NB4 (cell line): Measurements from ENCODE around the gene S1PR3.

Source experiments
- POLR2A ChIP-seq: IDR thresholded peaks from 2 replicates; pipeline ENCODE4 v1.6.1; 2011; ENCODE audit warnings: mild to moderate bottlenecking; ENCODE audit not compliant: insufficient read length; ENCODE audit errors: extremely low read depth
- TF ChIP-seq, protein P1 (sequence below): IDR thresholded peaks from one replicate; pipeline ENCODE4 v1.5.1; 2012; ENCODE audit warnings: low read depth, low read length
- TF ChIP-seq, protein P2 (sequence below): IDR thresholded peaks from 2 replicates; pipeline ENCODE4 v1.6.1; 2011; ENCODE audit warnings: low read depth, low read length

DNA sequence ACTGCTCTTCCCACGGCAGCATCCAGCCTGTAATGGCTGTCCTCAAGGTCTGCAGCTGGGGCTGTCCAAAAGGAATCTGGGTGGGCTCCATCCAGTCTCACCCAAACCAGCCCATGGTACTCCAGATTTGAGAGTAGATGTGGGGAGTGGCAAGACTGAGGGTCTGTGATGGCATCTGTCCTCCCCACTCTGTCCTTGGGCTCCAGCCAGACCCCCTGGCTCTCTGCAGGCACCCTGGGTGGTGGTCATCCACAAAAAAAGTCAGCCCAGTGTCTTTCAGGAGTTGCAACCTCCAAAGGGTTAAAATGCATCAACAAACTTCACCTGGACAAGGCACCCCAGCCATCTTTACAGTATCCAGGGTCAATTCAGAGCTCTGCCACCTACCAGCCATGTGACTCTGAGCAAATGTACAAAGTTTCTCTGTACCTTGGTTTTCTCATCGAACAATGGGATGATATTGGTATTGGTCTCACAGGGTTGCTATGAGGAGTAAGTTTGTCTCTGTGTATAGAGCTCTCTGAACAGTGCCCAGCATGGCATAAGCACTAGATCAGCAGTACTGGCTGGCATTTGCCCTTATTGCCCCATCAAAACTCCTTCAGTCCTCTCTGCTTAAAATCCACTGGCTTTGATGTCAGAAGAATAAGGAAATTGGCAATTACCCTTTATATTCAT, 7.3 kb upstream of the S1PR3 start:
- no peak for TF ChIP-seq POLR2A
- TF ChIP-seq, protein P1, sequence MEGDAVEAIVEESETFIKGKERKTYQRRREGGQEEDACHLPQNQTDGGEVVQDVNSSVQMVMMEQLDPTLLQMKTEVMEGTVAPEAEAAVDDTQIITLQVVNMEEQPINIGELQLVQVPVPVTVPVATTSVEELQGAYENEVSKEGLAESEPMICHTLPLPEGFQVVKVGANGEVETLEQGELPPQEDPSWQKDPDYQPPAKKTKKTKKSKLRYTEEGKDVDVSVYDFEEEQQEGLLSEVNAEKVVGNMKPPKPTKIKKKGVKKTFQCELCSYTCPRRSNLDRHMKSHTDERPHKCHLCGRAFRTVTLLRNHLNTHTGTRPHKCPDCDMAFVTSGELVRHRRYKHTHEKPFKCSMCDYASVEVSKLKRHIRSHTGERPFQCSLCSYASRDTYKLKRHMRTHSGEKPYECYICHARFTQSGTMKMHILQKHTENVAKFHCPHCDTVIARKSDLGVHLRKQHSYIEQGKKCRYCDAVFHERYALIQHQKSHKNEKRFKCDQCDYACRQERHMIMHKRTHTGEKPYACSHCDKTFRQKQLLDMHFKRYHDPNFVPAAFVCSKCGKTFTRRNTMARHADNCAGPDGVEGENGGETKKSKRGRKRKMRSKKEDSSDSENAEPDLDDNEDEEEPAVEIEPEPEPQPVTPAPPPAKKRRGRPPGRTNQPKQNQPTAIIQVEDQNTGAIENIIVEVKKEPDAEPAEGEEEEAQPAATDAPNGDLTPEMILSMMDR = no peak
- TF ChIP-seq, protein P2, sequence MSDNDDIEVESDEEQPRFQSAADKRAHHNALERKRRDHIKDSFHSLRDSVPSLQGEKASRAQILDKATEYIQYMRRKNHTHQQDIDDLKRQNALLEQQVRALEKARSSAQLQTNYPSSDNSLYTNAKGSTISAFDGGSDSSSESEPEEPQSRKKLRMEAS = no peak
